ENCODE data around the gene MAPK14. TPM values are rescaled to one million over a fixed set of nuclear protein-coding genes. Genes with fewer than 3 reads are reported as not detected.

MAPK14 gene
- total RNA-seq, 1 donor from 2014 or later, result 59.4 TPM

DNA sequence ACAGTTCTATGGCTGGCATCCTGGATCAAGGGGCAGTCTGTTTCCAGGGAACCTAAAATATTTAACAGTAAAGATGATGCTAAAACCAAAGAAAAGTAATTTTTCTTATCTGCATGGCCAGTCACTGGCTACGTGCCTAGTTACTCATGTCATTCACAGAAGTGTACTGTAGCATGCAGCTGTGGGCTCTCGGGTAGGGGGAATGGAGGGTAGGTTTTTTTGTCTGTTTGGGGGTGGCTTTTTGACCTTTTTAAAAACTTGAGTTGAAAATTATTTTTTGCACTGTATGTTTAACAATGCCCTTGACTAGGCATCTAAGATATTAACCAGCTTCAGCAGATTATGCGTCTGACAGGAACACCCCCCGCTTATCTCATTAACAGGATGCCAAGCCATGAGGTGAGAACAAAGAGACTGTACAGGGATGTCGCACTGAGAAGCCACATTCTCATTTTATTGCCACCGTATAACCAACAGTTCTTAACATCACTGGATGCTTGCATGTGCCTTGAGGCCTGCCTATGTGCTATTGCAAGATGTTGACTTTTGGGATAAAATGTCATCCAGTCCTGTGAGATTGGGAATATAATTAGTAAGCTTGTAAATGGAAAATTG is 72.4 kb downstream of the MAPK14 start:
- DNase-seq (ENCODE audit: low read depth, low spot score), result no peak

DNA sequence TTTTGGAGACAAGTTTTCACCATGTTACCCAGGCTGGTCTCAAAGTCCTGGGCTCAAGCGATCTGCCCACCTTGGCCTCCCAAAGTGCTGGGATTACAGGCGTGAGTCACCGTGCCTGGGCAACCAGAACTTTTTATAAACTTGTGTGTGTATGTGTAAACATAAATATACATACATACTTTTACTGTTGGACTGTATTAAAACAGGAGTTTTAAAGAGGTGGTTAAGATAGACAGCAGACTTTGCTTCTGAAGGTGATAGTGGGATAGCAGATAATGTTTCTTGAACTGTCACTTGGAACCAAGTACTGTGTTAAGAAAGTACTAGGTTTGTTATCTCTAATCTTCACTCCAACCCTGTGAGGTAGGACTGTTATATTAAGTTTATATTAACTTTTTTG is 74.1 kb downstream of the MAPK14 start:
- DNase-seq (ENCODE audit: low read depth, low spot score), result no peak

DNA sequence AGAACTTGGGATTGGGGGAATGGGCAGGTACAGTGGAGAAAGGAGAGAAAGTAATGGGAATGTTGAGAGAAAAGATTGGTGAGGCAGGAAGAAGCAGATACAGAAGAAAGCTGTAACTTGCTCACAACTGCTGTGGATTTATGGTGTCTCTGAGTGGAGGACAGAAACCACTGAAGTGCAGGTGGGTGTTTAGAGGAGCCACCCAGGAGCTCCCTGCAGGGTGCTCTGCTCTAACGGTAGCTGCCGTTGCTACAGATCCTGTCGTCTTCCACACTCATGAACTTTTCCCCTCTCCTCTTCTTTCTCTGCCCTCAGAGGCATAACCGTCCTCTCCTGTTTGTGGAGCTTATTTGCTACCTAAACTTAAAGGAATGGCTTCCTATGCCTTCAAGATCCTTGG is 75.2 kb downstream of the MAPK14 start:
- no peak for DNase-seq (ENCODE audit: low read depth, low spot score)

DNA sequence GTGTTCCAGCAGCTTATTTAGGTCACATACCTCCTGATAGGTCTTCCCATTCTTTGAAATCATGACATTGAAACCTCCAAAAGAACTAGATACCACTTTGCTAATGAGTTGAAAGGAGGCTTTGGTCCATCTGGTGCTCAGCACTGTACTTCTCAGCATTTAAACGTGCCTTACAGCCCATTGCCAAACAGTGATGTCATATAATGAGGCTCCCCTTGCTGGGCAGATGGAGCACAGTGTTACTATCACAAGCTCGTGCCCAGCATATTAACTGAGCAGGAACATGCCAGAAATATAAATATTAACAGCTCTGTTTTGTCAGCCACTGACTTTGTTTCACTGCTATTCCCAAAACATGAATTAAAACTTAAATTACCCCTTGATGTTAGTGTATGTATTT is 77.2 kb downstream of the MAPK14 start:
- DNase-seq (ENCODE audit: low read depth, low spot score), result no peak

DNA sequence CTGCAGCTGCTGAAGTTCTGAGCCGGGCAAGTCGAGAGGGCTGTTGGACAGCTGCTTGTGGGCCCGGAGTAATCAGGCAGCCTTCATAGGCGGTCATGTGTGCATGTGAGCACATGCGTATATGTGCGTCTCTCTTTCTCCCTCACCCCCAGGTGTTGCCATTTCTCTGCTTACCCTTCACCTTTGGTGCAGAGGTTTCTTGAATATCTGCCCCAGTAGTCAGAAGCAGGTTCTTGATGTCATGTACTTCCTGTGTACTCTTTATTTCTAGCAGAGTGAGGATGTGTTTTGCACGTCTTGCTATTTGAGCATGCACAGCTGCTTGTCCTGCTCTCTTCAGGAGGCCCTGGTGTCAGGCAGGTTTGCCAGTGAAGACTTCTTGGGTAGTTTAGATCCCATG is 81.5 kb downstream of the MAPK14 start:
- DNase-seq (ENCODE audit: low read depth, low spot score), result no peak

DNA sequence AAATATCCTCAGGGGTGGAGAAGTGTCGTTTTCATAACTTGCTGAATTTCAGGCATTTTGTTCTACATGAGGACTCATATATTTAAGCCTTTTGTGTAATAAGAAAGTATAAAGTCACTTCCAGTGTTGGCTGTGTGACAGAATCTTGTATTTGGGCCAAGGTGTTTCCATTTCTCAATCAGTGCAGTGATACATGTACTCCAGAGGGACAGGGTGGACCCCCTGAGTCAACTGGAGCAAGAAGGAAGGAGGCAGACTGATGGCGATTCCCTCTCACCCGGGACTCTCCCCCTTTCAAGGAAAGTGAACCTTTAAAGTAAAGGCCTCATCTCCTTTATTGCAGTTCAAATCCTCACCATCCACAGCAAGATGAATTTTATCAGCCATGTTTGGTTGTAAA is 82.4 kb downstream of the MAPK14 start:
- DNase-seq (ENCODE audit: low read depth, low spot score), result no peak

DNA sequence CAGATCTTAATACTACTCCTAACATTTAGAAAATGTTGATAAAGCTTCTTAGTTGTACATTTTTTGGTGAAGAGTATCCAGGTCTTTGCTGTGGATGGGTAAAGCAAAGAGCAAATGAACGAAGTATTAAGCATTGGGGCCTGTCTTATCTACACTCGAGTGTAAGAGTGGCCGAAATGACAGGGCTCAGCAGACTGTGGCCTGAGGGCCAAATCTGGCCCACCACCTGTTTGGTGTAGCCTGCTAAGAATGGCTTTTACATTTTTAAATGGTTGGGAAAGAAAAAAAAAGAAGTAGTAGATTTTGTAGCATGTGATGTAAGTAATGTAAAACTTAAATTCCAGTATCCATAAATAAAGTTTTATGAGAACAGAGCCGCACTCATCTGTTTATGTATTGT is 83.3 kb downstream of the MAPK14 start:
- DNase-seq (ENCODE audit: low read depth, low spot score), result no peak

DNA sequence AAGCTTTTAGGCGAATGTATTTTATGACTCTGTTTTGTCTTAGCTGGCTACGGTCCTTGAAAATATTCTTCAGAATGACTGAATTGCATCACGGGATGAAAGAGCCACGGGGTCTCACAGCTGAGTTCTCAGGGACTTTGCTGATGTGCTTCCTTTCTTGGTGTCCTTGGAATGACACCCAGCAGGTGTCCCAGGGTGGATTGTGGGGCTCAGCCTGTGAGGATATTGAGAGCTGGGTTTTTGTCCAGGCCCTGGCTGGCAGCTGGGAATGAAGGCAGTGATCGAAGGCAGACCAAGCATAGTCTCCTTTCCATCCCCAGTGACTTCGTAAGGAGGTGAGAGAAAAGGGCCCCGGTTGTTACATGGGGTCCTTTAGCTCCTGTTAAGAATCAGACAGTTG is 83.9 kb downstream of the MAPK14 start:
- DNase-seq (ENCODE audit: low read depth, low spot score), result no peak

DNA sequence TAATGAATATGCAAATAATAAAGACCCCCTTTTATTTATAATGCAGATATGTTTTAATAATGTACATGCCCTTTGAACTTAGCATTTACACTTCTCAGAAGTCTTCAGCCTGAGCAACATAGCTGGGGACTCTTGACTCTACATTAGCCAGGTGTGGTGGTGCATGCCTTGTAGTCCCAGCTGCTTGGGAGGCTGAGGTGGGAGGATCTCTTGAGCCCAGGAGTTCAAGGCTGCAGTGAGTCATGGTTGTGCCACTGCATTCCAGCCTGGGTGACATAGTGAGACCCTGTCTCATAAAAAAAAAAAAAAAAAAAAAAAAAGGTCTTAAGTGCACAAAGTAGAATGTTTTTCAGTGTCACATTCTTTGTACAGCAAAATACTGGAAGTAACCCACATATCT is 85.4 kb downstream of the MAPK14 start:
- DNase-seq (ENCODE audit: low read depth, low spot score), result no peak

DNA sequence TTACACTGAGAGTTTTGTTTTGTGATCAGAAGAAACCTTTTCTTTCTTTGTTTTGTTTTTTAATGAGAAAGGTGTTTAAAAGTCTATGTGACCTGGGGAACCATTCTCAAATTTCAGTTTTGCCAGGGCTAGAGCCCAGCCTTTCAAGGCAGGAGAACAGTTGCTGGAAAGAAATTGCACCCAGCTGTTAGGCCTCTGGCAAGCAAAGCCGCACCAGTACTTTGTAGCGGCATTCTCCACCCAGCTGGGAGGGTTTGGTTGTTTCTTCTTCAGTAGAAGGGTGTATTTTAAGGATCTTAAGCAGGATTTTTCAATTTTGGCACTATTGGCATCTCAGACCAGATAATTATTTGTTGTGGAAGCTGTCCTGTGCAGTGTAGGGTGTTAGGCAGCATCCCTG is 86.1 kb downstream of the MAPK14 start:
- no peak for DNase-seq (ENCODE audit: low read depth, low spot score)

DNA sequence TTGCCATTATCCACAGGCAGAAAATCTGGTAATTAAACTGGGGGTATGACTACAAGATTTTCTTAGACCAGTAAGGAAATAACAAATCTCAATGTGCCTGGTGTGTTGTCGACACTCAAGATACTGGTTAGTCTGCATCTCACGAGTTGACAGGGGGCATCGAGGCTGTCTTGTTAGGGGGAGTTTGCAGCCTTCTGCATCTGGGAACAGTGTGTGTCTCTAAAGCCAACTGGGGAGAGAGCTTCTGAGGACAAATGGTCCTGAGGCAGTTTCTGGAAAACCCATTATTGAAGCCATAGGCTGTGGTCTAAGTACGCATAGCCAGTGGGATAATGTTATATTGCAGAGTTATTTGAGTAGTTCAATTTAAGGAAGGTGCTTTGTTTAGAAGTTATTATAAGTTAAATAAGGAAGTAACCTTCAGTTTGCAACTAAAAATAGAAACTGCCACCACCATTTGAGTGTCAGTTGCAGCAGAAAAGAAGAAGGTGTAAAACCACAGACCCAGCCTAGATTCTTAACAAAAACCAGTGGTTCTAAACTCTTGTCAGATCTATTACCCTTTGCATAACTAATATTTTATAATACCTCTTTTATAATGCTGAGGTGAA is 87.3 kb downstream of the MAPK14 start:
- no peak for DNase-seq (ENCODE audit: low read depth, low spot score)

DNA sequence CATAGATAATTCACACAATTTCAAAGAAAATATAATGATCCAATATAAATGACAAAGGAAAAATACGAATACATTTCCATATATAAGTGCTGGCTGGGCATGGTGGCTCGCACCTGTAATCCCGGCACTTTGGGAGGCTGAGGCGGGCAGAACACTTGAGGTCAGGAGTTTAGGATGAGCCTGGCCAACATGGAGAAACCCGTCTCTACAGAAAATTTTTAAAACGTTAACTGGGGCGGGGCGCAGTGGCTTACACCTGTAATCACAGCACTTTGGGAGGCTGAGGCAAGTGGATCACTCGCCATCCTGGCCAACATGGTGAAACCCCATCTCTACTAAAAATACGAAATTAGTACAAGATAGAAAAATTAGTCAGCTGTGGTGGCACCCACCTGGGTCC is 87.8 kb downstream of the MAPK14 start:
- no peak for DNase-seq (ENCODE audit: low read depth, low spot score)

DNA sequence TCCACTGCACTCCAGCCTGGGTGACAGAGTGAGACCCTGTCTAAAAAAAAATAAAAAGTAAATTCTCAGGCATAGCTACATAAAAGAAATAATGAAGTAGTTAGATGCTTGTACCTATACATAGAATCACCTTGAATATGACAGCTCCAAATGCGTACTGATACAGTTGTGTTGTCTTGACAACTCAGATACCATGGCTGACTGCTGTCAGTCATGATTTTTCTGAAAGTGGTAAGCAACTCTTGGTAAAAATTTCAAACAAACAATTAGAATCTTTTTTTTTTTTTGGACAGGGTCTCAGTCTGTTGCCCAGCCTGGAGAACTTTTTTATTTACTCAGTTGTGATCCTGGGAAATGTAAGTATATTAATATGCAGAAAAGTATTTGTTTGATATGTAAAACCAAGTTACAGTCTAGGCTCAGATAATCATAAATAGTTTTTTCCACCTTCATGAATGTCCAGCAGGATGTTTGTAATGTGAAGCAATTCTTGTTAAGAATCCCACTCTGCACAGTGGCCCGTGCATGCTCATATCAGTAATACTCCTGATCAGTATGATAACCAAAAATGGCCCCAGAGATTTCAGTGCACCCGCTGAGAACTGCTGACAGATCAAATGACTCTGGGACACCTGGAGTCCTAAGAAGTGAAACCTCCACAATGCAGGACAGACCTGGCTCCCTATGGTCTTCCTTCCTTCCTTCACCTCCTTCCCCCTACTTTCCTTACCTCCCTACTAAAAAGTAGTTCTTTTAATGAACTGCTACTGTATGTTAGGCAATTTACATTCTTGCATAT is 88.7 kb downstream of the MAPK14 start:
- no peak for DNase-seq (ENCODE audit: low read depth, low spot score)

DNA sequence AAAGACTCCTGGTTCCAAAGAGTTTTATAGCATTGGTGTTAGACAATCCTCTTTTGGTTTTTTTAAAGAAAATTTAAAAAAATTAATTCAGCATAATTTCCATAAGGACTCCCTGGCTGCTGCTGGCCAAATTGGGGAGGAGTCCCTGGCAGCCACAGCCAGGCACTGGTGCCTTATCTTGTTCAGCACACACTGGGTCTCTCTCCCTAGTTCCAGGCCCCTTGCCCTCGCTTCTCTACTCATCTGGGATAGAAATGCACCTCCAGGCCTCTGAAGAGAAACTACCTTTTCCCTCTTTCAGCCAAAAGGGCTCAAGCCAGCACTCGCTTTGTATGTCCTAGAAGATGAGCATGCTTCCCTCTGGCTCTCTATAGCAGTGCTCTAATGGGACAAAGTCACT is 89.3 kb downstream of the MAPK14 start:
- DNase-seq (ENCODE audit: low read depth, low spot score), result no peak

DNA sequence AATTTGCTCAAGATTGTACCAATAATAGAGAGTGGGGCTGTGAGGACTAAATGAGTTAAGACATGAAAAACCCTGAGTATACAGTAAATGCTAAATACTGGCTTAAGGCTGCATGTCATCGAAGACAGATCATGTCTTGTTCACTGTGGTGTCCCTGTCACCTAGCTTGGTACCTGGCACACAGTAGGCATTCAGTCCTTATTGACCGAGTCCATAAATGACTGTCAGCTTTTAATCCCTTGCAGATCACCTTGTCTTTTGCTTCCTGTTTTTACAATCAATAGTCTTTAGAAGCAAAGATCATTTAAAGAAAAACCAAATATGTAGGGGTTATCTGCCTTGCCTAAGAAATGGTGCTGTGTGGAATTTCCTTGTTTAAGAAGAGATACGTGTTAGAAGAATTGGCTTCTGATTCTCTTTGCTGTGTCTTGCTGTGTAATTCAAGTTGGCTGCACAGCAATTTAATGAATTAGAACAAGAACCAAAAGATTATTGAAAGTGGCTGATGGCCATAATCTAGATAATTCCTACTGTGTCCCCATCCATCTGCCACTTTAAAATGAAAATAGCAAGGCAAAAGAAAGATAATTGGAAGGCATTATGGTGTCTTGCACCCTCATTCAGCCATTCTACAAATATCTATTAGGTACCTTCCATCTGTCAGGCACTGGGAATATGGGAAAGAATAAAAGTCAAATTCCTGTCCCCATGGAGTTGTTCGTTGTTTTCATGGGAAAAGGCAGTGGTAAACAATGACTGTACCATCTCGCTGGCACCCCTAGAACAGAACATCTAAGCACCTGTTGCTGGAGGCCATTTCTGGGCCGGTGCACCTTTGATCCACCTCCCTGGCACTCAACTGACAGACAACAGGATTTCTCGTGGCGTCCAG is 90.3 kb downstream of the MAPK14 start:
- DNase-seq (ENCODE audit: low read depth, low spot score), result no peak

DNA sequence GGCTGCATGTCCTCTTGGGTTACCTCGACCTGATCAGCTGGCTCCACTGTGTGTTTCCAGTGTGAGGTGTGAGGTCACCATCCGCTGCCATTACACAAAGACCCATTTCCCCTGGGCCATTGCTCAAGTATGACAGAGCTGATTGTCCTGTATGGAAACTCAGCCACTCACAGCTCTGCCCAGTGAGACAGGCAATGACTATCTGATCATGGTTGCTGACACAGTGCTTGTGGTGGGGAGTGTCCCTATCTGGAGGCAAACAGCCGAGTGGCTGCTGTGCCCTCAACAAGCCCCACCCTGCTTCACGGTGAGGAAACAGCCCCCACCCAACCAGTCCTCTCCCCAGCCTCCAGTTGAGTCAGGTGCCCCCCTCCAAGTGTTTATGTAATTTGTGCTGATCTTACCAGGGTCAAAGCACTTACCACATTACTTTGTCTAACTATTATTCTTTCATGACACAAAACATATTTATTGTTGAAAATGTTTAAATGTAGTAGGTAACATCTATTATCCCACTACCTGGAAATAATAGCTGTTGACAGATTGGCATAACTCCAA is 91.0 kb downstream of the MAPK14 start:
- no peak for DNase-seq (ENCODE audit: low read depth, low spot score)

DNA sequence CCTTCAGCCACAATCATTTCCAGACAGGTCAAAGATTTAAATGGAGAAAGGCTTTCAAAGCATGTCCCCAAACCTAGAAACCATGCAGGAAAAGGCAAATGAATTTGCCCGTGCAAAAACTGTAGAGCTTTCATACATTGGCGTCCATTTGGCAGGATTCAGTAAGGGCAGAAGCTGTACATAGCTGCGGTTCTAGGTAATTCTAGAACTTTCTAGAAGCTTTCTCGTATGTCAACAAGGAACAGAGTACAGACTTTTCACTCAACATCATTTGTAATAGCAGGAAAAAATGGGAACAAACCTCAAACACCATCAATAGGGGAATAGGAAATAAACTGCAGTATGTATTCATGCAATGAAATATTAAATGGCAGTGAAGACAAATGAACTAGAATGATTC is 91.6 kb downstream of the MAPK14 start:
- no peak for DNase-seq (ENCODE audit: low read depth, low spot score)

DNA sequence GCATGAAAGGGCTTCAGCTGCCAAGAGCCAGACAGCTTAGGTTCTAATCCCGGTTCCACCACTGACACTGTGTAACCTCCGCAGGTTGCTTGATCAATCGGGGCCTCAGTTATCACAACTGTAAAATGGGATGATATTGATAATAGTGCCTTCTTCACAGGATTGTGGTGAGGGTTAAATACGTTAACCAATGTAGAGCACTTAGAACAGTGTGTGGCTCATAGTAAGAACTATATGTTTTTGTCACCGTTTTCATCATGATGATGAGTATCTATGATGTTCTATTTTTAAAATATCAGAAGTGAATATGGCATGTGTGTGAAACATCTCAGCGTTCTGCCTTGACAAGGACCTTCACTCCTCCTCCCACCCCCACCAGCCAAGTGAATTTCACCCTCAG is 92.4 kb downstream of the MAPK14 start:
- no peak for DNase-seq (ENCODE audit: low read depth, low spot score)

DNA sequence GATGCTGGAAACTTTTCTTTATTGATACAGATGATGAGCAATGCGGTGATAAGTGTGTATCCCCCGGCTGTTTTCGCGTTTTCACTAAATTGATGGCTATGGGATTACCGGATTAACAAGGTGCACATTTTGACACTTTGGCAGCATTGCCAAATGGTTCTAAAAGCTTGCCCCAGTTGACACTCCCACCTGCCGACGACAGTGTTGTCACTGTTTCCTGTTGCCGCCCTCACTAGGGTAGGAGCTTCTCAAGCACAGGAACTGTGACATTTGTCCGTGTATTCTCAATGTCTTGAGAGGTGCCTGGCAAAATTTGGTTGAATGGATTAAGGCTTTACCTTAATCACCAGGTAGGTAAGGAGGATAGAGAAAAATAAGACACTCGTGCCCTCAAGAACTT is 92.9 kb downstream of the MAPK14 start:
- DNase-seq (ENCODE audit: low read depth, low spot score), result no peak

DNA sequence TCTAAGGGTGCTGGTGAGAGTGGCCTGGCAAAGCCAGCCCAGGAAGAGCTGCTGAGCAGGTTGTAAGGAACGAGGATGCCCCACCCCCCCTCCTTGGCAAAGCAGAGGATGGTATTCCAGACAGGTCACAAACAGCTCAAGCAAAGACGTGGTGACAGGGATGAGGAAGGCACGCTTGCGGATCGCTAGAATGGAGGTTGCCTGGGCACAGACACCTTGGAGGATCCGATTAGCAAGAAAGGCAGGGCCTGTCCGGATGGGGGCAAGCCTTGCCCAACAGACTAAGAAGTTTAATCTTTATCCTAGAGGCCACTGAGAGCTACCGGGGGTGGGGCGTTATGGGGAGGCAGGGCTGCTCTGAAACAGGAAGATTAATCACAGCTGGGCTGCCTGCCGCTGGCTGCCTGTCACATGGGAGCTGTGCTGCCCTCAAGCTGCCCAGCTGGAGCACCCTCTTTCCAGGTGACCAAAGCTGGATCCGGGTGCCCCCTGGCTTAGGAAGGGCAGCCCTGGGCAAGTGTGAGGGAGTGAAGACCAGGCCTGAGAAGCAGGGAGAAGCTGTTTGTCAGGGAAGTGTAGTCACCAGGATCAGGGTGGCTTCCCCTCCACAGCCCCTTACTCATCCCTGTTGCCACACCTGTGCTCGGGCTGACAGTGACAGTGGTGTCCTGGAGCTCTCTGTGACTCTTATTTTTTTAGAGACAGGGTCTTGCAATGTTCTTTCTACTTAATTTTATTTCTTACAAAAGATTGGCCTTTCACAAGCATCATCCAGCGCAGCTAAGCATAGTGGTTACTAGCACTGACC is 93.6 kb downstream of the MAPK14 start:
- DNase-seq (ENCODE audit: low read depth, low spot score), result no peak

Measured in pulmonary artery endothelial cell (primary cell).